HG02610 (cell line): ENCODE results near the gene IL17D.
A peak's percentile ranks its signal among the peaks of the same experiment; 100 is the strongest.

ENCODE experiments used
- ATAC-seq: cut with Tn5 transposase; IDR thresholded peaks from one replicate; pipeline ENCODE4 v1.9.1; 2021; ENCODE audit warnings: mild to moderate bottlenecking, moderate library complexity; ENCODE audit not compliant: unreplicated experiment

The IL17D gene

DNA sequence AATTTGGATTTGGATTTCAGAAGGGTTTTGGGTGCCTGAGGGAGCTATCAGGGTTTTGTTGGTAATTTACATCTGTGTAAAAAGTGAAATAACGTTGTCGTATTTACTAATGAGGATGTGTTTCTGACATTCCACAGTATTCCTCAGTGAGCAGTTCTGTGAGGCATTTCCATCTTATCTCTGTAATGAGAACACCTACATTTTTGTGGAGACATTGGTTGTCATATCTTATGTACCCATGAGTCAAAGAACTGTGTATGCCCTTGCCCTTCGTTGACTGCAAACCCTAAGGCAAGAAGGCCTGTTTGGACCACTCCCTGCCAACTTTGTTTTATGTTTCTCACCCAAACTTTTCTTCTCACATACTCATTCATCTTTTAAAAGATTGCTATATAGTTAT, 14.2 kb upstream of the IL17D start:
- ATAC-seq = no peak

DNA sequence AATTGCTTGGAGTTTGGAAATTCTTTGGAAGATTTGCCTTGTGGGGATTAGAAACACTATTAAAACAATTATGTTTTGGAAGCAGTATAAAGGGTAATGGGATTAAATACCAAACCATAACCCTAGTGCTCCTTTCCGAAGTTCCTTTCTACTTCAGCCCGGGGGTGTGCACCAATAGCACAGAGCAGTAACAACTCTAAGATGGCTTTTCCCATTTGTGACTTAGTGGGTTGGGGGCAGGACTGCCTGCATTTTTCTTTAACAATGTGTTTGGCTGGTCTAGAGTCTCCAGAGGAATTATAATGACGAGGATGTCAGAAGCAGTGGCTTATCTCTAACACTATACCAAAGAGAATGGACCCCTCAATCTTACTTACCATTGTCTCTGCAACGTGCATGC, 11.9 kb upstream of the IL17D start:
- ATAC-seq = no peak

GRCh38 chr13:20696073-20696472, 7.4 kb upstream of the IL17D start:
- ATAC-seq = no peak

DNA sequence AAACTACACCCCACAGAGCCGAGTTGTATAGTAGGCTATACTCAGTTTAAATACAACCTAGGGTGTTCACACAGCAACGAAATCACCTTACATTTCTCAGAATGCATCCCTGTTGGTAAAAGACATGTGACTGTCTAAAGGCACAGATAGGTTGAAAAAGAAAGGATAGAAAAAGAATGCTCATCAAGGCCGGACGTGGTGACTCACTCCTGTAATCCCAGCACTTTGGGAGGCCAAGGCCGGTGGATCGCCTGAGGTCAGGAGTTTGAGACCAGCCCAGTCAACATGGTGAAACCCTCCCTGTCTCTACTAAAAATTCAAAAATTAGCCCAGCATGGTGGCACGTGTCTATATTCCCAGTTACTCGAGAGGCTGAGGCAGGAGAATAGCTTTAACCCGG, 3.8 kb upstream of the IL17D start:
- no peak for ATAC-seq

GRCh38 chr13:20700288-20700687, 3.2 kb upstream of the IL17D start:
- ATAC-seq = no peak

- no peak for ATAC-seq
These were observed 2.0 kb upstream of the IL17D start for GRCh38 chr13:20701461-20701860.

DNA sequence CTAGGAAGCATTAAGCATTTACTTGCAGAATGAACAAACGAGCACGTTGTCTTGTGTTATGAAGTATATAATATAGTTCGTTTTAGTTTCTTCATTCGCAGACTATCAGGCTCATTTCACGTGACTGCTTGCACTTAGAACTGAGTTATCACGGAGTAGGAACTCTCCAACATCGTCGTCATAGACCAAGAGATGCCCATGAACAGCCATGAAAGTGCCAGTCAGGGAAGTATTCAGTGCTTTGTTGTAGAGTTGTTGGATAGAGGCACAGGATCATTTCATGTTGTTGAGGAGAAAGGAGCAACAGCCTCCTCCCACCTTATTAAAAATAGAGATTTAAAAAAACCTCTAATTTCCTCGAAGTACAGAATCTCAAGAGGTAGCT, 977 bp upstream of the IL17D start:
- no peak for ATAC-seq

- peak; percentile 89 for ATAC-seq
These were observed 420 bp downstream of the IL17D start for GRCh38 chr13:20703780-20704458.

DNA sequence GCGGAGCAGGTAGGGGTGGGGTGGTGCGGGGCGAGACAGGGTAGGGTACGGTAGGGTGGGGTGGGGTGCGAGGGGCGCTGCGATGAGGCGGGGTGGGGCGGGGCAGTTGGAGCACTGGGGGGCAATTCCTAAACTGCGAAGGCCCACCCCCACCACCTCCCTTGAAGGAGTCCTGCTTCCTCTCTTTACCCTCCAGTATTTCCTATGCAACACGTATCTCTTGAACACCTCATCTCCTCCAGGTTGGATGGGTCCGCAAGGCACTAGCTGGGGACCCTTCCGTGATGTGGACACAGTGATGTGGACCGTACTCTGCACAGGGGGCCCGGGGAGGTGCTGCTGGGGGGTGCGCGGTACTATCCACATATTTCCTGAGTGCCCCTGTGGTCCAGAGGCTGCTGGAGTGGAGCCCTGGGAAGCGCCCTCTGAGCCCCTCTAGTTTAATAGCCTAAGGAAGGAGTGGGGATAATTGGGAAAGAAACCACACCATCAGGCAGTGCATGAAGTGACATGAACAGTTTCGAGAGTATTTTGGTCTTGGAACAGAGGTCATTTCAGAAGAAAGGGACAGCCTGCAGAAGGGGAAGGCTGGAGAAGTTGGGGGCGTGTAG, 1.1 kb downstream of the IL17D start:
- no peak for ATAC-seq

GRCh38 chr13:20706661-20707060, 3.2 kb downstream of the IL17D start:
- no peak for ATAC-seq

DNA sequence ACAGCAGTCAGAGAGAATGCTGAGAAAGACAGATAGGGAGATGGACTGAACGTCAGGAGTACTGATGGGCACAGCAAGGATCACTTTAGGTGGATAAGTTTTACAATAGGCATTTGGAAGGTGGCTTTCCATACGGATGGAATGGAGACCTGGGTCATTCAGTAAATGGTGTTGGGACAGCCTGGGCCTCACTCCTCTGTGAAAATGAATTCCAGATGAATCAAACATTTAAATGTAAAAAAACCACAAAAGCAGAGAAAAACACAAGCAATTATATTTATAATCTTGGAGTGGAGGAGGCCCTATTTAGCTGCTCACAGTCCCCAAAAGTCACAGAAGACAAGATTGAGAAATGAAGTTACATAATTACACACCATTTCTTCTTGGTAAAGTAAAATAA, 4.7 kb downstream of the IL17D start:
- no peak for ATAC-seq

DNA sequence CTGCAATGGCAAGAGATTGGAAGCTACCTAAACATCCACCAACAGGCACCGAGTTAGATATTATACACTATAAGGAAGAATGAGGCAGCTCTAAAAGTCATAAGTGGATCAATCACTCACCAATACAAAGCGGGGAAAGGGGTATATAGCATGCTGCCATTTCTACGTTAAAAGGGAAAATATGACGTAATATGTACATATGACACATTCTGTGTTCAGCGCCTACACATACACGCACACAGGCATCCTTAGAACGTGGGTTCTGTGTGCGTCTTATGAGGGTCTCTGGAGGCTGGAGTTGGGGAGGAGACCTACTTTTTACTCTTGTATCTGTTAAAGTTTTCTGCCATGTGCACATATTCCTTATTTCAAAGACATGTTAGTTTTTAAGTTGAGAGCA, 5.9 kb downstream of the IL17D start:
- ATAC-seq = no peak

- ATAC-seq = no peak
These were observed 6.3 kb downstream of the IL17D start for GRCh38 chr13:20709782-20710181.

DNA sequence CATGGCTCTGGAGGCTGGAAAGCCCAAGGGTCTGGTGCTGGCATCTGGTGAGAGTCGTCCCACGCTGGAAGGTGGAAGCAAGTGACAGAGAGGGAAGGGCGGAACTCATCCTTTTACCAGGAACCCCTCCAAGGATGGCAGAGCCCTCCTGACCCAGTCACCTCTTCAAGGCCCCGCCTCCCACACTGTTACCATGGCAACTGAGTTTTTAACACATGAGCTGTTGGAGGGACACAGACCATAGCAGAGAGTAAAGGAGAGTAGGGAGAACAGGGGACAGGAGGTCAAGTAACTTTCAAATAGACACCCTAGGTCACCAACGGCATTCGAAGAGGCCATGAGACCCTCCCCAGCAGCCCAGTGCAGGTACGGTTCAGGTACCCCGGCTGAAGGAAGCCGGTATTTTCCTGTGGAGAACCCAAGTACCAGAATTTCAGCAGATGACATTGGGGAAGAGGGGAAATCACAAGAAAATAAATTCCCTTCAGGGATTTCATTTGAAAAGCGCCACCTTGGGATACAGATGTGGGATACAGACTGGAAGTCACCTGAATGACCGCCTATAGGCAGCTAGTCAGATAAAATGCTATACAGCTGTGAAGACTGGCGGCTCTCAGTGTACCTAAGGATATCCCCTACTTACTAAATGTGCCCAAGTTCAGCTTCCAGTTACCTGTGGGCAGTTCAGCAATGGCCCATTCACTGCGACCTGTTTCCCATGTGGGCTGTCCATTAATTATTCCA, 8.0 kb downstream of the IL17D start:
- no peak for ATAC-seq

DNA sequence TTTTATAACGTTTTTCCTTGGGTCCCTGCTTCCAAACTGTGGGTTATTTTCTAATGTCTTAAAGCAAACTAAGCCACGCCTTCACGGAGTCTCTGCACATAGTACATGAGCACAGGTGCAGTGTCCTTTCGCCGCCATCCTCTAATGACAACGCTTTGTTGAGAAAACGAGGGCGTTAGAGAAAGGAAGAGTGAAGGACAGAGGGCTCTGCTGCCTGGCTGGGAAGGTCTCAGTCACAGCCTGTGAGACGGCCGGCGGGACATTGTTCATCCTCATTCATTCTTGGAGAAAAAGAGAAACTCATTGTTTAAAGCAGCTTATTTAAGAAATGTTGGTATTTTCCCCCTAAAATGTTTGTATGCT, 9.5 kb downstream of the IL17D start:
- no peak for ATAC-seq

- no peak for ATAC-seq
These were observed 10.3 kb downstream of the IL17D start for GRCh38 chr13:20713751-20714150.

DNA sequence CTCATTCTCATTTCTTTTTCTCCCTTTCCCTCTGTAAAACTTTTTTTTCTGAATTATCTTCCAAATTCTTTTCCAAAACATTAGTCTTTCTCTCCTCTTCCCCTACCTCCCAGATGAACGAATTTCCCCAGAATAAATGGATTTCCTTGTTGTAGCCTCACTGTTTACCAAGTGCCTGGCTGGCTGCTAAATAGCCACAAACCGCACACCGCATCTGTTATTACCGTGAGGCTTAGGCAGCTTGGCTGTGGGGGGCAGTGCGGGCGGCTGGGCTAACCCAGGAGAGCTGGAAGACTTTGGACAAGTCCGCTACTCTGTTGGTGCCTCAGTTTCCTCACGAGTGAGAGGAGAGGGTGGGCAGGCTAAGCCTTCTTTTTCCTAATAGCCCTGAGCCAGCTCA, 10.7 kb downstream of the IL17D start:
- ATAC-seq = no peak

DNA sequence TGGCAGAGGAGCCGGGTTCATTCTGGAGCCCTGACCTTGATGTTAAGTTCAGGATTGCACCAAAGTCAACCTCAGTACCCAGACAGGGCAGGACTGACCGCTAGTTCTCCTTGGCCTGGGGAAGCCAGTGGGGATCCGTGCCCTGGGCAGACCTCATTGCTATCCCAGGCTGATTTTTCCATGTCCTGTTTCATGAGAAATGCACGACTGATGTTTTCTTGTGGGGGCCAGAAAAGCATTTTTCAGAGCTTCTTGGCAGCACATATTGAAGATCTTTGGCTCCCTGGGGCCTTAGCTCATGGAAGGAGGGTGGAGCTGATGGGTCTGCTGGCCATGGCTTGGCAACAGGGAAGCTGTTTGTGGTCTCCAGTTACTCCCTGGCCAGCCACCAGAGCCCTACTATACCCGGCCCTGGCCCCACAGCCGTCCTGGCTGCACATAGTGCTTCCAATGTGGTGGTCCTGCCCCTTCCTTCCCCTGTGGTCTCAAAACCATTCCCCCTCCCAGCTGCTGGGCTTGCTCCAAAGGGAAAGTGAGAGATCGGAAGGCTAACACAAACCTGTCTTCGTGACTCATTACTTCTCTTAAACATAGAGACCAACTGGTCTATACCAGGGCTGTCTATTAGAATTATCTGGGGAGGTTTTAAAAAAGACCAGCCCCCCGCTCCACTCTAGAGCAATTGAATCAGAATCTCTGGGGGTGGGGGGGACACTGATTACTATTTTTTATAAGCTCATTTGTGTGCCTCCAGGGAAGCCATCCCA, 11.2 kb downstream of the IL17D start:
- ATAC-seq = no peak

GRCh38 chr13:20715330-20715712, 11.8 kb downstream of the IL17D start:
- ATAC-seq = no peak

- no peak for ATAC-seq
These were observed 13.5 kb downstream of the IL17D start for GRCh38 chr13:20716951-20717350.
